HL-60 (cell line): ENCODE measurements around the gene RASAL3.

ENCODE experiments used
- DNase-seq, 2 experiments: peaks; one replicate each; pipeline ENCODE4 v3.0.0-alpha.2; 2010 to 2020; ENCODE audit warnings: low read depth in 1 of 2, low spot score in 1 of 2
- H3K27ac ChIP-seq: fragments of 250-450 bp; sonication (Bioruptor Pico); replicated peaks from 2 replicates; pipeline ENCODE4 v1.5.1; 2020; ENCODE audit warnings: mild to moderate bottlenecking, moderate library complexity
- H3K27me3 ChIP-seq: fragments of 250-450 bp; sonication (Bioruptor Pico); 2 replicates; pipeline ENCODE4 v1.5.1; 2021; ENCODE audit warnings: mild to moderate bottlenecking, moderate library complexity; ENCODE audit not compliant: insufficient read depth, poor library complexity, severe bottlenecking
- H3K4me3 ChIP-seq: replicated peaks from 2 replicates; pipeline ENCODE4 v1.5.1; 2011; ENCODE audit warnings: mild to moderate bottlenecking, control low read depth, low read length; ENCODE audit not compliant: insufficient read depth
- CTCF ChIP-seq: IDR thresholded peaks from one replicate; pipeline ENCODE4 v1.5.1; 2011; ENCODE audit warnings: low read length, control low read depth, inconsistent platforms; ENCODE audit not compliant: insufficient read depth
- GABPA ChIP-seq: IDR thresholded peaks from 2 replicates; pipeline ENCODE4 v1.6.1; 2012; ENCODE audit warnings: low read depth
- POLR2AphosphoS5 ChIP-seq: IDR thresholded peaks from 2 replicates; pipeline ENCODE4 v1.6.1; 2012; ENCODE audit warnings: low read depth
- REST ChIP-seq: IDR thresholded peaks from 2 replicates; pipeline ENCODE4 v1.6.1; 2012; ENCODE audit warnings: low read depth; ENCODE audit not compliant: insufficient replicate concordance
- SPI1 ChIP-seq: IDR thresholded peaks from 2 replicates; pipeline ENCODE4 v1.6.1; 2012; ENCODE audit warnings: low read depth, mild to moderate bottlenecking, borderline replicate concordance

RASAL3 gene

GRCh38 chr19:15429825-15430467 is 34.4 kb downstream of the RASAL3 start:
- H3K27ac ChIP-seq = no peak overlapping the region
- no peak overlapping the region for H3K4me3 ChIP-seq
- no peak for DNase-seq
- no peaks in the 10 kb centered on the region for H3K27me3 ChIP-seq
- TF ChIP-seq REST (no peak), POLR2AphosphoS5 (no peak), CTCF (no peak), GABPA (no peak), SPI1 (no peak)

GRCh38 chr19:15428956-15429824 is 35.2 kb downstream of the RASAL3 start:
- DNase-seq = no peak
- H3K27me3 ChIP-seq = no peaks in the 10 kb centered on the region
- no peak for TF ChIP-seq CTCF
- TF ChIP-seq REST = no peak
- TF ChIP-seq GABPA = no peak
- no peak for TF ChIP-seq SPI1
- TF ChIP-seq POLR2AphosphoS5 = no peak

GRCh38 chr19:15427991-15428471 is 36.3 kb downstream of the RASAL3 start:
- no peak overlapping the region for H3K4me3 ChIP-seq
- no peak for DNase-seq
- no peaks in the 10 kb centered on the region for H3K27me3 ChIP-seq
- no peak overlapping the region for H3K27ac ChIP-seq
- TF ChIP-seq POLR2AphosphoS5 (no peak), GABPA (no peak), CTCF (no peak), SPI1 (no peak), REST (no peak)

More at GRCh38 chr19:15428956-15429824, 35.2 kb downstream of the RASAL3 start:
- Histone ChIP-seq H3K4me3 (no peak overlapping the region), H3K27ac (no peak overlapping the region)
